Activated naive CD8-positive, alpha-beta T cell (primary cell): ENCODE results near the gene CDH1.
"Not testable (repeated sequence)": the region's sequence is repeated elsewhere in the genome, so short reads cannot be mapped to it uniquely, and the experiment has no call there.

Experiments used
- H3K27ac Mint-ChIP-seq: one replicate; pipeline ENCODE4 v1.8.0; 2021; ENCODE audit warnings: mixed read lengths
- H3K27me3 Mint-ChIP-seq: one replicate; pipeline ENCODE4 v1.8.0; 2021; ENCODE audit warnings: mixed read lengths
- H3K36me3 Mint-ChIP-seq: one replicate; pipeline ENCODE4 v1.8.0; 2021; ENCODE audit warnings: mixed read lengths
- H3K4me1 Mint-ChIP-seq: one replicate; pipeline ENCODE4 v1.8.0; 2021; ENCODE audit warnings: low read depth, mixed read lengths
- H3K4me3 Mint-ChIP-seq: one replicate; pipeline ENCODE4 v1.8.0; 2021; ENCODE audit warnings: mild to moderate bottlenecking, mixed read lengths
- H3K9me3 Mint-ChIP-seq: one replicate; pipeline ENCODE4 v1.8.0; 2021; ENCODE audit warnings: low read depth, mixed read lengths

The CDH1 gene

DNA sequence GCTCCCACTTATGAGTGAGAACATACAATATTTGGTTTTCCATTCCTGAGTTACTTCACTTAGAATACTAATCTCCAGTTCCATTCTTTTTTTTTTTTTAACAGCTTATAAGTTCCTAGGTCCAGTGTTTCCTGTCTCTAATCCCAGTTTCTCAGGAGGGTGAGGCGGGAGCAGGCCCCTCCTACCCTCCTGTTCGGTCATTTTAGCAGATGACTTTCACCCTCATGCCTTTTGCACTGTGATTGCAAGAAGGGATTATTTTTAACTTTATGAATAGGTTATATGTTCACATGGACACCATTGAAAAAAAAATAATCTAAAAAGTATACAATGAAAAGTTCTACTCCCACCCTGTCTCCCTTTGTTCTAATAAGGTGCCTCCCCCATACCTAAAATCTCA lies 47.6 kb downstream of the CDH1 start:
- Mint-ChIP-seq H3K27me3 (no peaks in the 10 kb centered on the region), H3K9me3 (no peaks in the 10 kb centered on the region), H3K36me3 (no peaks in the 10 kb centered on the region), H3K4me3 (no peak overlapping the region), H3K27ac (no peak overlapping the region), H3K4me1 (peaks cover 4% of the 10 kb centered on the region)

DNA sequence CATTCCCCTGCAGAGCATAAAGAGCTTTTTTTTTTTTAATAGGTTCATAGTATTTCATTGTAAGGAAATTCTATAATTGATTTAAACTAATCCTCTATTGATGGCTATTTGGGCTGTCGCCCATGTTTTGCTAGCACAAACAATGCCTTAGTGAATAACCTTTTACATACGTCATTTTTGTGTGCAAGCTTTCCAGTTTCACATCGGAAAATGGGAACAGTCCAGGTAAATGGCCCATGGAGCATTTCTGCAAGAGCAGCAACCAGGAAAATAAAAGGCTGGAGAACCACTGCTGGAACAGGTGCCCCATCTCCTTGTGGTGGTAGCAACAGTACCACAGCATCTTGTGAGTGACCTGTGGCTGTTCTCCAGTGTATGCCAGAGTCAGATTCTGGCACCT lies 48.6 kb downstream of the CDH1 start:
- Mint-ChIP-seq H3K4me1 (peaks cover 4% of the 10 kb centered on the region), H3K27me3 (no peaks in the 10 kb centered on the region), H3K4me3 (no peak overlapping the region), H3K9me3 (no peaks in the 10 kb centered on the region), H3K27ac (no peak overlapping the region), H3K36me3 (no peaks in the 10 kb centered on the region)

GRCh38 chr16:68786685-68787418 lies 49.8 kb downstream of the CDH1 start:
- no peaks in the 10 kb centered on the region for H3K36me3 Mint-ChIP-seq
- H3K9me3 Mint-ChIP-seq, result no peaks in the 10 kb centered on the region
- no peak overlapping the region for H3K4me3 Mint-ChIP-seq
- peaks cover 4% of the 10 kb centered on the region for H3K4me1 Mint-ChIP-seq
- H3K27ac Mint-ChIP-seq, result no peak overlapping the region
- H3K27me3 Mint-ChIP-seq, result no peaks in the 10 kb centered on the region

GRCh38 chr16:68787419-68787807 lies 50.3 kb downstream of the CDH1 start:
- not testable (repeated sequence) for H3K27ac Mint-ChIP-seq, H3K27me3 Mint-ChIP-seq, H3K36me3 Mint-ChIP-seq, H3K4me1 Mint-ChIP-seq, H3K4me3 Mint-ChIP-seq, H3K9me3 Mint-ChIP-seq

DNA sequence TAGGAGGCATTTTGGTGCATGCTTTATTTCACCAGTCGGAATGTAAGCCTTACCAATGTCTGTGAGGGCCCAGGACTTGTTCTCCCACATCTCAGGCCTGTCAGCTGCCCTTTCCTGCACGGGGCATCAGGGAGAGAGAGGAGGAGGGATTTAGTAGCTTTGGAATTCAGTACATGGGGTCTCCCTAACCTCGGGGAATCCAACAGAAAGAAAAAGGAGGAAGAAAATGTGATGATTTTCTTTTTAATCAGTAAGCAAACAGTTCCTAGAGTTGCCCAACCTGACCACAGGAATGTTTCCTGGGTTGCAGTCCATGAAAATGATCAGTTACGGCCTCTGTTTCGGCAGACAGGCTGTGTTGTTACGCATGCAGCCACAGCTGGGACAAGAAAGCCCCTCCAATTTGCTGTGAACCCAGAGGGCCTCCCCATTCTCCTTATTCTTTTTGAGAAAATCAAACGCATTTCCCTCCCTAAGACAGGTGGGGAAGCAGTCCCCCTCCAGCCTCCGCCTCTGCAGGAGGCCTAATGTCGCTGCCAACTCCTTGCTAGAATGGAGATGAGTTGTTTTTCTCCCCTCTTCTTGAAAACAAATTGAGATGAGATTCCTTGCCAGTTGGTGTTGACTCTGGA lies 53.2 kb downstream of the CDH1 start:
- Mint-ChIP-seq H3K27ac (no peak overlapping the region), H3K9me3 (no peaks in the 10 kb centered on the region), H3K4me3 (no peak overlapping the region), H3K27me3 (no peaks in the 10 kb centered on the region), H3K36me3 (no peaks in the 10 kb centered on the region), H3K4me1 (no peaks in the 10 kb centered on the region)

DNA sequence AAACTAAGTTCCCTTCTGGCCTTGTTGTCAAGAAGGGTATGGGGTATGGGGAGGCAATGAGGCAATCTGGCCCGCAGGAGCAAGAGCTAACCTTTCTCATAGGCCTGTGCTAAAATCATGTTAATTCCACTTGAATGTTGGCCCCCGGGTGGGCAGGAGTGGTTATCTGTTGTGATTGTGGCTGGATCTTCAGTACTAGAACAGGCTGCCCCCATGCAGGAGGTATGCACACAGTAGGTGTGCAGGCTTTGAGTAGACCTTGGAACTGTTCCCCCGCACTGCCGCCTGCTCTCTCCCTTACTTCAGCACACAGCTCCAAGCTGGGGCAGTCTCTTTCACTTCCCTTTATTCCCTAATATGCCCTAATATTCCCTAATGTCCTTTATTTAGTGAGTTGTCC lies 53.9 kb downstream of the CDH1 start:
- no peaks in the 10 kb centered on the region for H3K27me3 Mint-ChIP-seq
- no peaks in the 10 kb centered on the region for H3K4me1 Mint-ChIP-seq
- H3K4me3 Mint-ChIP-seq, result no peak overlapping the region
- H3K27ac Mint-ChIP-seq, result no peak overlapping the region
- H3K36me3 Mint-ChIP-seq, result no peaks in the 10 kb centered on the region
- H3K9me3 Mint-ChIP-seq, result no peaks in the 10 kb centered on the region

GRCh38 chr16:68792465-68793324 lies 55.6 kb downstream of the CDH1 start:
- Mint-ChIP-seq H3K9me3 (no peaks in the 10 kb centered on the region), H3K36me3 (no peaks in the 10 kb centered on the region), H3K27ac (no peak overlapping the region), H3K4me3 (no peak overlapping the region), H3K27me3 (no peaks in the 10 kb centered on the region), H3K4me1 (no peaks in the 10 kb centered on the region)

GRCh38 chr16:68793401-68793857 lies 56.3 kb downstream of the CDH1 start:
- H3K9me3 Mint-ChIP-seq, result no peaks in the 10 kb centered on the region
- H3K36me3 Mint-ChIP-seq, result no peaks in the 10 kb centered on the region
- no peaks in the 10 kb centered on the region for H3K4me1 Mint-ChIP-seq
- H3K27me3 Mint-ChIP-seq, result no peaks in the 10 kb centered on the region
- H3K4me3 Mint-ChIP-seq, result no peak overlapping the region
- H3K27ac Mint-ChIP-seq, result no peak overlapping the region

DNA sequence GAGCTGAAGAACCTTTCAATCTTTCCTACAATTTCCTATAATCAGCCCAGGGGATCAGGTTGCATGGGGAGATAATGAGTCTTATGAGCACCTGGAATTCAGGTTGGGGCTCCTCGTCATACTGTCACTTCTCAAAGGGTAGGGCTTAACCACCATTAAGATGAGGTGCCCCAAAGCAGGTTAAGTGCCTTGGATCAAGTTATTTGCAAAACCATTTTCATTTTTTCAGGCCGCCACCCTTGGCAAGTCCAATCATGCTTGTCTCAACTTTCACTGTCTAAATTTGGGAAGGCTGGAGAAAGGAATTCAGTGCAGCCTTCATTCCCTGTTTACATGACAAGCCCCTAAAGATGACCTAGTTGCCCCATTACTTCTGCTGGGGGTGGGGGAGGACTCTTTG lies 61.3 kb downstream of the CDH1 start:
- H3K36me3 Mint-ChIP-seq, result no peaks in the 10 kb centered on the region
- no peaks in the 10 kb centered on the region for H3K9me3 Mint-ChIP-seq
- H3K27ac Mint-ChIP-seq, result no peak overlapping the region
- H3K4me1 Mint-ChIP-seq, result no peaks in the 10 kb centered on the region
- no peak overlapping the region for H3K4me3 Mint-ChIP-seq
- H3K27me3 Mint-ChIP-seq, result no peaks in the 10 kb centered on the region

DNA sequence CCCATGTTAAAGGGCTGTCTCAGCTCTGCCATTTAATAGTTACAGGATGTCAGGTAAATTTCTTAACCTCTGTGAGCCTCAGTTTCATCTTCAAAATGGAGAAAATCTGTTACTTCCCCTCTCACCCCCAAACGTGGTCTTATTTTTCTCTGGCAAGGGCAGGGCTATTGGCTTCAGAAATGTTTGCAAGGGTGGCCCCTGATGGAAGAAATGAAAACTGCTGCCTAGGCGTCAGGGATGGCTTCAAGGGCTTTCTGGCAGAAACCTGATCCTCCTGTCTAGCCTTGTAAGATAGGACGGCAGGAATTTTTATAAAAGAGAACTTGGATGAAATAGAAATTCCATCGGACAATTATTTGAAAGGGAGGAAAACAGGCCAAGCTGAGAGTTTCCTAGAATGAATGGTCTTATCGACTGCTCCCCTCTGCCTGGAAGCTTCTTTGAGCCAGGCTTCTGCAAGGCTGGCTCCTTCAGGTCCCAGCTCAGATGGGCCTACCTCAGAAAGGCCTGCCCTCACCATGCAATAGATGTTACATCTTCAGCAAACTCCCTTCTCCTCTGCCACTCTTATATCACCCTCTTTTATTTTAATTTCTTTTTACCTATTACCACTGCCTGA lies 63.3 kb downstream of the CDH1 start:
- no peak overlapping the region for H3K4me3 Mint-ChIP-seq
- no peak overlapping the region for H3K27ac Mint-ChIP-seq
- no peaks in the 10 kb centered on the region for H3K36me3 Mint-ChIP-seq
- H3K27me3 Mint-ChIP-seq, result no peaks in the 10 kb centered on the region
- no peaks in the 10 kb centered on the region for H3K4me1 Mint-ChIP-seq
- H3K9me3 Mint-ChIP-seq, result no peaks in the 10 kb centered on the region

GRCh38 chr16:68802190-68802589 lies 65.1 kb downstream of the CDH1 start:
- H3K27ac Mint-ChIP-seq, result no peak overlapping the region
- H3K27me3 Mint-ChIP-seq, result no peaks in the 10 kb centered on the region
- no peaks in the 10 kb centered on the region for H3K4me1 Mint-ChIP-seq
- H3K4me3 Mint-ChIP-seq, result no peak overlapping the region
- no peaks in the 10 kb centered on the region for H3K9me3 Mint-ChIP-seq
- no peaks in the 10 kb centered on the region for H3K36me3 Mint-ChIP-seq

- Mint-ChIP-seq H3K4me1 (no peaks in the 10 kb centered on the region), H3K4me3 (no peak overlapping the region), H3K27ac (no peak overlapping the region), H3K27me3 (no peaks in the 10 kb centered on the region), H3K9me3 (no peaks in the 10 kb centered on the region), H3K36me3 (no peaks in the 10 kb centered on the region)
These were observed 69.3 kb downstream of the CDH1 start for GRCh38 chr16:68806422-68806821.

GRCh38 chr16:68806981-68807380 lies 69.9 kb downstream of the CDH1 start:
- Mint-ChIP-seq H3K9me3 (no peaks in the 10 kb centered on the region), H3K4me1 (no peaks in the 10 kb centered on the region), H3K27me3 (no peaks in the 10 kb centered on the region), H3K27ac (no peak overlapping the region), H3K36me3 (no peaks in the 10 kb centered on the region), H3K4me3 (no peak overlapping the region)

DNA sequence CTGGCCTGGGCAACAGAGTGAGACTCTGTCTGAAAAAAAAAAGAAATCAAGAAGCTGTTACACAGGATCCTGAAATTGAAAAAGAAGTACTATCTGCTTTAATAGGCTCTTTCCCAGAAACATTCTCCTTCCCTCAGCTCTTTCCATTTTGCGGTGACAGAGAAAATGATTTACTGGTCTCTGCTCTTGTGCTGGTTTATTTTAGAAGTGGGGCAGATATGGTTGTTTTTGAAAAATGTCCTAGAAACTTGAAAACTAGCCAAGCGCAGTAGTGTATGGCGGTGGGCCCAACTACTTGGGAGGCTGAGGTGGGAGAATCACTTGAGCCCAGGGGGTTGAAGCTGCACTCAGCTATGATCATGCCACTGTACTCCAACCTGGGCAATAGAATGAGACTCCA lies 77.4 kb downstream of the CDH1 start:
- Mint-ChIP-seq H3K27ac (no peak overlapping the region), H3K4me1 (no peaks in the 10 kb centered on the region), H3K36me3 (no peaks in the 10 kb centered on the region), H3K9me3 (no peaks in the 10 kb centered on the region), H3K4me3 (no peak overlapping the region), H3K27me3 (no peaks in the 10 kb centered on the region)
